ENCODE results near the gene FAM20C. TPM values are rescaled to one million over a fixed set of nuclear protein-coding genes. Genes with fewer than 3 reads are reported as not detected.

Gene FAM20C
- total and polyA plus RNA-seq, 7 donors = 3.0 to 51.3 (median 21.0) TPM

DNA sequence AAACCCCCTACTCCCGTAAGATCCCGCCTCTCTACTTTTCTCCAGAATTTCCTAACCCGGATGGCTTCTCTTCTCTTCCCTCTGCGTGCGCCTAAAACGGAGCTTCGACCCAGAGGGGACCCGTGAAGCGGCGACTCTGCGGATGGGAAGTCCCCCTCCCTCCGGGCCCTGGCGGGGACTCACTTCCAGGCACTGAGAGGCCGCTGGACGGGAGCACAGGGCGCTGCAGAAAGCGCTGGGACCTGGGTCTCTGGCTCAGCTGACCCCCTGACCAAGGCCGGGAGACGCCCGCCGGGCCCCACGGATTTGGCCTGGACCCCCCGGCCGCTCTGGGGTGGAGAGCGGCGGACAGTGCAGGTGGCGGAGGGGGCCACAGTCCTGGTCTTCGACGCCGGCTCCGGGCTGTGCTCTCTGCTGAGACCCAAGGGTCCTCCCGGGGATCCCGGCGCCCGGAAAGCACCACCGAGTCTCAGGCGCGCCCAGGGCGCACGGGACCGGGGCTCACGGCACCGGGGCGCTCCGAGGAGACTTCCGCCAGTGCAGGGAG is 96.9 kb downstream of the FAM20C start:
- peaks cover 0 to 19% (median 16%) of the 10 kb centered on the region in 4 donors for H3K4me1 ChIP-seq
- no peak overlapping the region for H3K4me3 ChIP-seq
- no peak overlapping the region for H3K27ac ChIP-seq
- no peaks in the 10 kb centered on the region for H3K9me3 ChIP-seq
- peak; percentile 45 for DNase-seq
- 38 to 80% methylated on average over 46 of the region's 46 CpGs for WGBS, 2 donors
- TF ChIP-seq, protein P1, sequence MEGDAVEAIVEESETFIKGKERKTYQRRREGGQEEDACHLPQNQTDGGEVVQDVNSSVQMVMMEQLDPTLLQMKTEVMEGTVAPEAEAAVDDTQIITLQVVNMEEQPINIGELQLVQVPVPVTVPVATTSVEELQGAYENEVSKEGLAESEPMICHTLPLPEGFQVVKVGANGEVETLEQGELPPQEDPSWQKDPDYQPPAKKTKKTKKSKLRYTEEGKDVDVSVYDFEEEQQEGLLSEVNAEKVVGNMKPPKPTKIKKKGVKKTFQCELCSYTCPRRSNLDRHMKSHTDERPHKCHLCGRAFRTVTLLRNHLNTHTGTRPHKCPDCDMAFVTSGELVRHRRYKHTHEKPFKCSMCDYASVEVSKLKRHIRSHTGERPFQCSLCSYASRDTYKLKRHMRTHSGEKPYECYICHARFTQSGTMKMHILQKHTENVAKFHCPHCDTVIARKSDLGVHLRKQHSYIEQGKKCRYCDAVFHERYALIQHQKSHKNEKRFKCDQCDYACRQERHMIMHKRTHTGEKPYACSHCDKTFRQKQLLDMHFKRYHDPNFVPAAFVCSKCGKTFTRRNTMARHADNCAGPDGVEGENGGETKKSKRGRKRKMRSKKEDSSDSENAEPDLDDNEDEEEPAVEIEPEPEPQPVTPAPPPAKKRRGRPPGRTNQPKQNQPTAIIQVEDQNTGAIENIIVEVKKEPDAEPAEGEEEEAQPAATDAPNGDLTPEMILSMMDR (IDR thresholded peaks at IDR 0.05) = no peak
- TF ChIP-seq POLR2AphosphoS5 (IDR thresholded peaks at IDR 0.05) (no peak), POLR2A (IDR thresholded peaks at IDR 0.05) (no peak), EP300 (IDR thresholded peaks at IDR 0.05) (no peak)
- H3K36me3 ChIP-seq = no peaks in the 10 kb centered on the region
- peaks cover 34 to 91% (median 55%) of the 10 kb centered on the region in 3 donors for H3K27me3 ChIP-seq
- intact Hi-C loops (cut with DNase I) = no loop called here

DNA sequence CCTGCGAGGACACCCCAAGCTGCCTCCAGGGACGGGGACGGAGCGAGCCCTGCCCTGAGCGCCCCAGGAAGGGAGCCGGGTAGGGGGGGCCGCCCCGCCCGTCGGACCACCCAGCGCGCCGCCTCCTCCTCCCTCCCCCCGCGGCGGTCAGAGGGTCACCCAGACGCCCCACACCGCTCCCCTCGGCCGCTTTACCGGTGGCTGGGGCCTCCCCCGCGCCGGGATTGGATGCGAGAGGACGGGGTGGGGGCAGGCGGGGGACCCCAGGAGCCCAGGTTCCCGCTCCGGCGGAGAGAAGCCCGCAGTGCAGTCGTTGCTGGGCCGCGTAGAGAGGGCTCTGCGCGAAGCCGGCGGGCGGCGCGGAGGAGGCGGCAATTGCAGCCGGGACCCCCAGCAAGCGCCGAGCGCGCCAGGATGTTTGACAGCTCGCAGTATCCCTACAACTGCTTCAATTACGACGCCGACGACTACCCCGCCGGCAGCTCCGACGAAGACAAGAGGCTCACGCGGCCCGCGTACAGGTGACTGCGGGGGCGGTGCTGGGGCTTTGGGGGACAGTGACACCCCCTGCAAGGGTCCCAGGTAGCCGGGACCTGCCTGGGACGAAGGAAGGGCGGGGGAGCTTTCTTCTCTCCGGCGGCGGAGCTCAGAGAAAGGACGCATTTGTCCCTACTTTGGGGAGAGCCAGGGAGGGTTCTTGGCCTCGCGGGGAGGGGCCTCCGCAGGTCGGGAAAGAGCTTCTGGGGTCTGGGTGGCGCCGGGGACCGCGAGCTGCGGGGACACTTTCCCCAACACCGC is 97.6 kb downstream of the FAM20C start, which contains the start of gene FOXL3:
Gene FOXL3 (plus strand): TSS at position 415 of the 798 bp plus-strand sequence. CDS start 0 bp downstream, at position 415.
- TF ChIP-seq POLR2A (IDR thresholded peaks at IDR 0.05) = no peak
- no peak for TF ChIP-seq EP300 (IDR thresholded peaks at IDR 0.05)
- TF ChIP-seq, protein P1 (IDR thresholded peaks at IDR 0.05) = no peak
- no peak for TF ChIP-seq POLR2AphosphoS5 (IDR thresholded peaks at IDR 0.05)
- Histone ChIP-seq H3K4me3 (no peak within 1 kb of the TSS), H3K27me3 (peaks cover 40 to 93% (median 58%) of the 10 kb centered on the region in 3 donors), H3K36me3 (no peaks in the 10 kb centered on the region), H3K9me3 (no peaks in the 10 kb centered on the region), H3K27ac (no peak within 1 kb of the TSS), H3K4me1 (peaks cover 0 to 19% (median 16%) of the 10 kb centered on the region in 4 donors)
- DNase-seq = peak; percentile 40
- 10 to 31% methylated on average over 79 of the region's 79 CpGs for WGBS, 2 donors
- intact Hi-C loops (cut with DNase I) = no loop called here

DNA sequence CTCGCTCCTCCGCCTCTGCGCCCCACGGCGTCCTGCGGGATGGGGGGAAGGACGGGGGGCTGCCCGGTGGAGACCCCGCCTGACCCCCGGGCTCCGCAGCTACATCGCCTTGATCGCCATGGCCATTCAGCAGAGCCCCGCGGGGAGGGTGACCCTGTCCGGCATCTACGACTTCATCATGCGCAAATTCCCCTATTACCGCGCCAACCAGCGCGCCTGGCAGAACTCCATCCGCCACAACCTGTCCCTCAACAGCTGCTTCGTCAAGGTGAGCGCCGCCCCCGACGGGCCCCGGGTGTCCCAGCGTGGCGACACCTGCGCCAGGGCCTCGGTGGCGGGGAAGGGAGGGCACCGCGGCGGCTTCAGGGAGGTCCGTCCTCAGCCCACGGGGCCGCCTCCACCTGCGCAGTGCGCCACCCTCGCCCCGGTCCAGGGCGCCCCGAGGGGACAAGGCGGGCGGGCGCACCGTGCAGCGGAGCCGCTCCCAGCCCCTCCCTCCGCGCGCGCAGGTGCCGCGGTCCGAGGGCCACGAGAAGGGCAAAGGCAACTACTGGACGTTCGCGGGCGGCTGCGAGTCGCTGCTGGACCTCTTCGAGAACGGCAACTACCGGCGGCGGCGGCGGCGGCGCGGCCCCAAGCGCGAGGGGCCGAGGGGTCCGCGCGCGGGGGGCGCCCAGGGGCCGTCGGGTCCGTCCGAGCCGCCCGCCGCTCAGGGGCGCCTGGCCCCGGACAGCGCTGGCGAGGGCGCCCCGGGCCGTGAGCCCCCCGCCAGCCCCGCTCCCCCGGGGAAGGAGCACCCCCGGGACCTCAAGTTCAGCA is 98.4 kb downstream of the FAM20C start:
- 13 to 16% methylated on average over 102 of the region's 102 CpGs for WGBS, 2 donors
- DNase-seq = no peak
- intact Hi-C loops (cut with DNase I) = no loop called here
- Histone ChIP-seq H3K9me3 (no peaks in the 10 kb centered on the region), H3K27me3 (peaks cover 41 to 93% (median 58%) of the 10 kb centered on the region in 3 donors), H3K4me1 (peaks cover 0 to 19% (median 16%) of the 10 kb centered on the region in 4 donors), H3K36me3 (no peaks in the 10 kb centered on the region), H3K27ac (no peak overlapping the region), H3K4me3 (no peak overlapping the region)
- no peak for TF ChIP-seq EP300 (IDR thresholded peaks at IDR 0.05)
- TF ChIP-seq, protein P1 (IDR thresholded peaks at IDR 0.05) = no peak
- no peak for TF ChIP-seq POLR2A (IDR thresholded peaks at IDR 0.05)
- TF ChIP-seq POLR2AphosphoS5 (IDR thresholded peaks at IDR 0.05) = no peak

DNA sequence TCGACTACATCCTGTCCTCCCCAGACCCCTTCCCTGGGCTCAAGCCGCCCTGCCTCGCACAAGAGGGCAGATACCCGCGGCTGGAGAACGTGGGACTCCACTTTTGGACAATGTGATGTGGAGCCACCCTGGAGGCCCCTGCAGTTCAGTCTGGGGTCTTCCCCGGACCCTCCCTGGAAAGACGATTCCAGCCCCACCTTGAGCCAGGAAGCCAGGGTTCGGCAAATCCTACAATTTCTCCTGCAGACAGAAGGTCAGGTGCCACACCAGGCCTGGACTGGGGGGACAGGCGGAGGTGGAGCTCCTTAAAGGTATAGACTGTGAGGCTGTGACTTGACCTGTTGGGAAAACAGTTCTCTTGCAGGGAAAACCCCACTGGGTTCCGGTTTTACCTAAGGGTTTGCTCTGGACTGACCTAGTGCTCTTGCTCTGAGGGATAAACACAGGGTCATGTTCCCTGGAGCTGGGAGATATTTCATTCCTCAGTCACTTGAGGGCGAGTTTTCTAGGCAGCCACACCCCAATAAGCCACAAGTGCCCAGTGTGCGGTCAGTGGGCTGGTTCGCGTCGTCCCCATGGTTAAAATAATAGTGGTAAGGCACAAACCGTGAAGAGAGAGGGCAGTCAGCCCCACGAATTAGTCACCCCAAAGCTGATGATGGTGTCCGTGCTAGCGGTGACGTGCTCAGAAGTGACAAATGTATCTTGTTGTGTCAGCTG is 99.2 kb downstream of the FAM20C start:
- WGBS, 2 donors = 69 to 71% methylated on average over 21 of the region's 21 CpGs
- peaks cover 0 to 19% (median 16%) of the 10 kb centered on the region in 4 donors for H3K4me1 ChIP-seq
- intact Hi-C loops (cut with DNase I) = no loop called here
- H3K9me3 ChIP-seq = no peaks in the 10 kb centered on the region
- no peak for DNase-seq
- H3K27me3 ChIP-seq = peaks cover 41 to 88% (median 58%) of the 10 kb centered on the region in 3 donors
- no peak overlapping the region for H3K27ac ChIP-seq
- TF ChIP-seq POLR2A (IDR thresholded peaks at IDR 0.05) (no peak), EP300 (IDR thresholded peaks at IDR 0.05) (no peak), POLR2AphosphoS5 (IDR thresholded peaks at IDR 0.05) (no peak)
- TF ChIP-seq, protein P1 (IDR thresholded peaks at IDR 0.05) = no peak
- no peak overlapping the region for H3K4me3 ChIP-seq
- H3K36me3 ChIP-seq = no peaks in the 10 kb centered on the region
